A549 (cell line): ENCODE measurements around the gene STOML2. TPM values are rescaled to one million over a fixed set of nuclear protein-coding genes. Genes with fewer than 3 reads are reported as not detected.

Source experiments
- ATAC-seq, 2 experiments: fragments of 200-7000 bp in 1 of 2; fragments of >200 bp in 1 of 2; cut with Nextera tagmentation in 1 of 2; cut with Tn5 transposase in 1 of 2; 3 replicates each; pipeline versions ENCODE4 v1.8.0 to v1.9.1; 2018 to 2020; ENCODE audit warnings: mild to moderate bottlenecking in 1 of 2, moderate library complexity in 1 of 2
- CTCF ChIA-PET: fragments of 300-600 bp; sonication (Branson Sonifier 250); formaldehyde crosslinking; extraction: SDS; loops from one replicate; lab custom pipeline; 2021; ENCODE audit warnings: antibody characterized with exemption, inconsistent platforms; lab: Yijun Ruan, JAX
- POLR2A ChIA-PET: fragments of 350-600 bp; formaldehyde crosslinking; extraction: SDS; loops from one replicate; lab custom pipeline; 2021; ENCODE audit warnings: antibody characterized with exemption, inconsistent platforms; lab: Yijun Ruan, JAX
- DNase-seq, 2 experiments: peaks; one replicate each; pipeline versions ENCODE4 v3.0.0 to v3.0.0-alpha.2; 2011 to 2016; ENCODE audit warnings: low read depth in 1 of 2, low spot score in 1 of 2
- FAIRE-seq: peaks from 2 replicates; lab custom pipeline; 2011; peaks lifted over from hg19 to GRCh38; lab: Jason Lieb, UNC
- H3K27ac ChIP-seq, 2 experiments: fragments of >200 bp; sonication (Bioruptor Twin); formaldehyde crosslinking; 3 replicates each; pipeline ENCODE4 v1.5.1; 2016 to 2017
- H3K4me1 ChIP-seq: fragments of >200 bp; sonication (Bioruptor Twin); formaldehyde crosslinking; 3 replicates; pipeline ENCODE4 v1.6.1; 2016
- H3K4me2 ChIP-seq: fragments of >200 bp; sonication (Bioruptor Twin); formaldehyde crosslinking; 3 replicates; pipeline ENCODE4 v1.6.1; 2016
- H3K4me3 ChIP-seq: fragments of >200 bp; sonication (Bioruptor Twin); formaldehyde crosslinking; 3 replicates; pipeline ENCODE4 v1.5.1; 2016
- H3K9me3 ChIP-seq: fragments of >200 bp; sonication (Bioruptor Twin); formaldehyde crosslinking; 3 replicates; pipeline ENCODE4 v1.6.1; 2016
- BCL3 ChIP-seq: fragments of >200 bp; sonication (Bioruptor Twin); formaldehyde crosslinking; IDR thresholded peaks from 3 replicates; pipeline ENCODE4 v1.6.1; 2016
- CHD4 ChIP-seq: fragments of 200-600 bp; sonication (generic); IDR thresholded peaks from 2 replicates; pipeline ENCODE4 v1.6.1; 2016; ENCODE audit warnings: antibody characterized with exemption, mild to moderate bottlenecking, borderline replicate concordance
- CTCF ChIP-seq: fragments of >200 bp; sonication (Bioruptor Twin); formaldehyde crosslinking; IDR thresholded peaks from 3 replicates; pipeline ENCODE4 v1.5.1; 2016
- E2F6 ChIP-seq: IDR thresholded peaks from 2 replicates; pipeline ENCODE4 v1.6.1; 2012; ENCODE audit warnings: low read depth, borderline replicate concordance
- EP300 ChIP-seq, 2 experiments: fragments of >200 bp; sonication (Bioruptor Twin); formaldehyde crosslinking; IDR thresholded peaks; 2 replicates in 1 of 2; 3 replicates in 1 of 2; pipeline ENCODE4 v1.6.1; 2016 to 2017
- ESRRA ChIP-seq: fragments of 150-350 bp; IDR thresholded peaks from 2 replicates; pipeline ENCODE4 v1.6.1; 2014; ENCODE audit warnings: mild to moderate bottlenecking, low read length, borderline replicate concordance
- GATA3 ChIP-seq: IDR thresholded peaks from 2 replicates; pipeline ENCODE4 v1.6.1; 2012; ENCODE audit warnings: borderline replicate concordance
- HDAC2 ChIP-seq: fragments of 200-600 bp; sonication (generic); IDR thresholded peaks from 2 replicates; pipeline ENCODE4 v1.6.1; 2016
- HOXB5 ChIP-seq: fragments of 250-450 bp; sonication (Bioruptor Pico); IDR thresholded peaks from 2 replicates; pipeline ENCODE4 v1.5.0; 2020; ENCODE audit warnings: mild to moderate bottlenecking, moderate library complexity
- JUN ChIP-seq, 2 experiments: fragments of >200 bp; sonication (Bioruptor Twin); formaldehyde crosslinking; IDR thresholded peaks; 2 replicates in 1 of 2; 3 replicates in 1 of 2; pipeline ENCODE4 v1.6.1; 2016 to 2017
- MAX ChIP-seq: IDR thresholded peaks from 2 replicates; pipeline ENCODE4 v1.6.1; 2012
- PHF8 ChIP-seq: fragments of 200-600 bp; sonication (generic); IDR thresholded peaks from 2 replicates; pipeline ENCODE4 v1.6.1; 2016; ENCODE audit warnings: low read depth, mild to moderate bottlenecking, antibody characterized with exemption, moderate library complexity, borderline replicate concordance
- POLR2A ChIP-seq: IDR thresholded peaks from 2 replicates; pipeline ENCODE4 v1.6.1; 2012; ENCODE audit warnings: mild to moderate bottlenecking, low read length
- RAD21 ChIP-seq, 2 experiments: fragments of >200 bp in 1 of 2; sonication (Bioruptor Twin) in 1 of 2; formaldehyde crosslinking in 1 of 2; IDR thresholded peaks in 1 of 2; conservative IDR thresholded peaks in 1 of 2; 2 replicates in 1 of 2; 3 replicates in 1 of 2; pipeline ENCODE4 v1.6.1; 2012 to 2018; ENCODE audit warnings: inconsistent platforms in 1 of 2
- RFX5 ChIP-seq: fragments of 450-650 bp; IDR thresholded peaks from 2 replicates; pipeline ENCODE4 v1.7.1; 2014; ENCODE audit warnings: antibody characterized with exemption, mild to moderate bottlenecking, moderate library complexity
- SMC3 ChIP-seq: fragments of >200 bp; sonication (Bioruptor Twin); formaldehyde crosslinking; IDR thresholded peaks from 3 replicates; pipeline ENCODE4 v1.6.1; 2018; ENCODE audit warnings: inconsistent platforms
- TP53 ChIP-seq: fragments of 250-450 bp; sonication (Bioruptor Pico); IDR thresholded peaks from 2 replicates; pipeline ENCODE4 v1.5.0; 2021; ENCODE audit warnings: mild to moderate bottlenecking, moderate library complexity
- ZC3H11A ChIP-seq: fragments of 450-650 bp; IDR thresholded peaks from 2 replicates; pipeline ENCODE4 v1.6.1; 2014; ENCODE audit warnings: antibody characterized with exemption, mild to moderate bottlenecking
- WGBS: methylation state at CpG from one replicate; pipeline ENCODE4 v1.1.6; 2017; ENCODE audit errors: missing lambda C conversion rate; 5-methylcytosine and 5-hydroxymethylcytosine counted together
- polyA plus RNA-seq, 4 experiments: library from polyadenylated mRNA; depleted of rRNA in 3 of 4; stranded (reverse); fragments of >200 nt; fragmentation: RNase III in 1 of 4; extraction: RNeasy Plus Mini Kit Qiagen cat#74134 plus additional on column Dnase treatment in 1 of 4; gene quantifications; 2 replicates in 3 of 4; 3 replicates in 1 of 4; pipeline ENCODE4 v1.2.3, GENCODE V29; 2011 to 2017
- TF ChIP-seq, protein P1 (sequence below): fragments of 150-350 bp; IDR thresholded peaks from 2 replicates; pipeline ENCODE4 v1.6.1; 2014; ENCODE audit warnings: low read depth, mild to moderate bottlenecking, low read length
- TF ChIP-seq, protein P2 (sequence below): fragments of >200 bp; sonication (Bioruptor Twin); formaldehyde crosslinking; IDR thresholded peaks from 2 replicates; pipeline ENCODE4 v1.6.1; 2016
- TF ChIP-seq, protein P3 (sequence below): fragments of 250-450 bp; sonication (Bioruptor Pico); IDR thresholded peaks from 2 replicates; pipeline ENCODE4 v1.5.0; 2021; ENCODE audit warnings: mild to moderate bottlenecking, moderate library complexity, borderline replicate concordance

STOML2 gene
- polyA plus RNA-seq, 2 of the 4 experiments (the other 2 are of a cell fraction), result 189 to 196 TPM

DNA sequence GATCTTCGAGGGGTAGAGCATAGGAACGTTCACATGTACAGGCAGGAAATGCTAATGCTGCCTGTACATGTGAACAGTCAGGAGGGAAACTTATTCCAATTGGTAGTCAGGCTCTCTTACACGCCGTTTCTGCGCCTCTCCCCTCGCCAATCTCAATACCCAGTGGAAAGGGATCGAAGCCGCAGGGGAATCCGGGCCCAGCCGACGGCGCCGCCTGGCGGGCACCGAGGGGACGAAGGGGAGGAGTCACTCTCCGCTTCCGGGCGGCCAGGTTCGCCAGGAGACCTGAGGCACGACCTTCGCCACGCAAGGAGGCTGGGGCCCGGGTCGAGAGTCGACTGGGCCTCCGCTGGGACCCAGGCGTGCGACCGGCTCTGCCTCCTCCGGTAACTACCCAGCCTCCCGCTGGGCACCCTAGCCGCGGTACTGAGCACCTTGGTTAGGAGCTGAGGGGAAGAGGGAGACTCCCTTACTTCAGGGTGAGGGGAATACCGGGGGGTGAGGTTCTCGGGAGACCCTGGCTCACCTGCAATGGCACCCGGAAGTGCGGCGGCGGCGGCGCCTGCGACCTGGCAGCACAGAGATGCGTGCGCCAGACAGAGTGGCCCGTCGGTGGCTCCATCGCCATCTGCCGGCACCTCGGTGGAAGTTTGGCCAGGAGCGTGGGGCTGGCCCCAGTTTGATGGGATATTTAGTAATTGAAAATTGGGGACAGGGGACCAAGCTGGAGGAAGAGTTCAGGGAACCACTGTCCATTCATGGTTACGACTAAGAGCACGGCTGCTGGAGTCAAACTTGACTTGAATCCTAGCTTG lies 6.7 kb downstream of the STOML2 start, which contains the start of gene PIGO:
Gene PIGO, minus strand, starts transcription at position 557 of the 815 bp plus-strand sequence. CDS start 1,026 bp downstream, outside the sequence.
- CTCF ChIA-PET, result interaction anchor here (0.5 to 7.3 kb wide), 36 partner anchors 7 to 853 kb away, joined by 3 to 110 read pairs (median 4); partner anchors contain the start of genes ATOSB, FANCG, STOML2 and UNC13B
- H3K27ac ChIP-seq, result peak within 1 kb of the TSS; percentile 94
- H3K4me2 ChIP-seq, result peak within 1 kb of the TSS; percentile 80
- peak within 1 kb of the TSS; percentile 66 for H3K4me3 ChIP-seq
- FAIRE-seq, result no peak
- POLR2A ChIA-PET, result interaction anchor here (0.6 to 7.2 kb wide), 6 partner anchors 12 to 632 kb away, joined by 3 to 63 read pairs (median 6); partner anchors contain the start of genes ATOSB, FANCG and VCP
- peak; percentile 95 to 96 for ATAC-seq
- peaks cover 12% of the 10 kb centered on the region for H3K4me1 ChIP-seq
- WGBS, result 0% methylated on average over 20 of the region's 53 CpGs
- H3K9me3 ChIP-seq, result no peaks in the 10 kb centered on the region
- TF ChIP-seq JUN (IDR thresholded peaks at IDR 0.05) (peak; percentile 85 to 98; a peak in 4 of 5 replicates), MAX (peak; percentile 90), BCL3 (peak; percentile 88), PHF8 (peak; percentile 97), TP53 (CRISPR knock-in tag) (no peak), HOXB5 (peak; percentile 18; the same call in 1 of the 2 replicates), HDAC2 (no peak), EP300 (IDR thresholded peaks at IDR 0.05) (no peak), GATA3 (peak; percentile 56), POLR2A (peak; percentile 71), RFX5 (peak; percentile 54; the same call in 1 of the 2 replicates), RAD21 (conservative IDR thresholded peaks at IDR 0.05 in 1 of 2, IDR thresholded peaks at IDR 0.05 in 1 of 2) (peak; percentile 49 to 58), SMC3 (peak; percentile 64), CTCF (peak; percentile 82), E2F6 (peak; percentile 48; the same call in 1 of the 2 replicates), CHD4 (no peak), ZC3H11A (0 out of 2 replicates have a peak, but pooled peaks have one; percentile 2), ESRRA (0 out of 2 replicates have a peak, but pooled peaks have one; percentile 21)
- TF ChIP-seq, protein P1, sequence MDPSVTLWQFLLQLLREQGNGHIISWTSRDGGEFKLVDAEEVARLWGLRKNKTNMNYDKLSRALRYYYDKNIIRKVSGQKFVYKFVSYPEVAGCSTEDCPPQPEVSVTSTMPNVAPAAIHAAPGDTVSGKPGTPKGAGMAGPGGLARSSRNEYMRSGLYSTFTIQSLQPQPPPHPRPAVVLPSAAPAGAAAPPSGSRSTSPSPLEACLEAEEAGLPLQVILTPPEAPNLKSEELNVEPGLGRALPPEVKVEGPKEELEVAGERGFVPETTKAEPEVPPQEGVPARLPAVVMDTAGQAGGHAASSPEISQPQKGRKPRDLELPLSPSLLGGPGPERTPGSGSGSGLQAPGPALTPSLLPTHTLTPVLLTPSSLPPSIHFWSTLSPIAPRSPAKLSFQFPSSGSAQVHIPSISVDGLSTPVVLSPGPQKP, result 0 out of 2 replicates have a peak, but pooled peaks have one; percentile 1
- TF ChIP-seq, protein P2, sequence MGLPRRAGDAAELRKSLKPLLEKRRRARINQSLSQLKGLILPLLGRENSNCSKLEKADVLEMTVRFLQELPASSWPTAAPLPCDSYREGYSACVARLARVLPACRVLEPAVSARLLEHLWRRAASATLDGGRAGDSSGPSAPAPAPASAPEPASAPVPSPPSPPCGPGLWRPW, result no peak
- TF ChIP-seq, protein P3, sequence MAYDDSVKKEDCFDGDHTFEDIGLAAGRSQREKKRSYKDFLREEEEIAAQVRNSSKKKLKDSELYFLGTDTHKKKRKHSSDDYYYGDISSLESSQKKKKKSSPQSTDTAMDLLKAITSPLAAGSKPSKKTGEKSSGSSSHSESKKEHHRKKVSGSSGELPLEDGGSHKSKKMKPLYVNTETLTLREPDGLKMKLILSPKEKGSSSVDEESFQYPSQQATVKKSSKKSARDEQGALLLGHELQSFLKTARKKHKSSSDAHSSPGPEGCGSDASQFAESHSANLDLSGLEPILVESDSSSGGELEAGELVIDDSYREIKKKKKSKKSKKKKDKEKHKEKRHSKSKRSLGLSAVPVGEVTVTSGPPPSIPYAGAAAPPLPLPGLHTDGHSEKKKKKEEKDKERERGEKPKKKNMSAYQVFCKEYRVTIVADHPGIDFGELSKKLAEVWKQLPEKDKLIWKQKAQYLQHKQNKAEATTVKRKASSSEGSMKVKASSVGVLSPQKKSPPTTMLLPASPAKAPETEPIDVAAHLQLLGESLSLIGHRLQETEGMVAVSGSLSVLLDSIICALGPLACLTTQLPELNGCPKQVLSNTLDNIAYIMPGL, result peak; percentile 94
- TF ChIP-seq, all 56 proteins: peak for 16
- DNase-seq, result peak; percentile 89 to 94
